ENCODE measurements around the gene DNAH14.

DNA sequence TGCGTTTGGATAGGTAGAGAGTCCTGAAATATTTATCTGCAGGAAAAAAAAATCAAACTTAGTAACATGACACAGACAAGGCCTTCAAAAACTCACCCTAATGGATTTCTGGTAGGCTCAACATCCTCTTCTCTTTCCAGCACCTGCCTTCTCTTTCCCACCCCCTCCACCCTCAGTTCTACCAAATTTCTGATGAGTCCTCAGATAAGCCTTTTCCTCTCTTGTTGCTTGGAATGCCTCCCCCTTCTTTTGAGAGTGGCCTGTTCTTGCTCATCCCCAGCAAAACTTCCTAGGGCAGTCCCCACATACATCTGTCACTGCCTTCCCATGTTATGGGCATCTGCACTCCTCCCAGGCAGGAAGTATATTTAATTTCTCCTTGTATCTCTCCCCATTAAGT, 506.0 kb downstream of the DNAH14 start:
- TF ChIP-seq, protein P1, sequence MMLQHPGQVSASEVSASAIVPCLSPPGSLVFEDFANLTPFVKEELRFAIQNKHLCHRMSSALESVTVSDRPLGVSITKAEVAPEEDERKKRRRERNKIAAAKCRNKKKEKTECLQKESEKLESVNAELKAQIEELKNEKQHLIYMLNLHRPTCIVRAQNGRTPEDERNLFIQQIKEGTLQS (IDR thresholded peaks at IDR 0.05; ENCODE audit: borderline replicate concordance, extremely low read depth, low read depth, low read length): no peak
- no peak for TF ChIP-seq NFYB (IDR thresholded peaks at IDR 0.05; ENCODE audit: insufficient read depth, low read depth, low read length)
- no peak for TF ChIP-seq RCOR1 (conservative IDR thresholded peaks at IDR 0.05; ENCODE audit: low read depth, low read length)
- TF ChIP-seq, protein P2, sequence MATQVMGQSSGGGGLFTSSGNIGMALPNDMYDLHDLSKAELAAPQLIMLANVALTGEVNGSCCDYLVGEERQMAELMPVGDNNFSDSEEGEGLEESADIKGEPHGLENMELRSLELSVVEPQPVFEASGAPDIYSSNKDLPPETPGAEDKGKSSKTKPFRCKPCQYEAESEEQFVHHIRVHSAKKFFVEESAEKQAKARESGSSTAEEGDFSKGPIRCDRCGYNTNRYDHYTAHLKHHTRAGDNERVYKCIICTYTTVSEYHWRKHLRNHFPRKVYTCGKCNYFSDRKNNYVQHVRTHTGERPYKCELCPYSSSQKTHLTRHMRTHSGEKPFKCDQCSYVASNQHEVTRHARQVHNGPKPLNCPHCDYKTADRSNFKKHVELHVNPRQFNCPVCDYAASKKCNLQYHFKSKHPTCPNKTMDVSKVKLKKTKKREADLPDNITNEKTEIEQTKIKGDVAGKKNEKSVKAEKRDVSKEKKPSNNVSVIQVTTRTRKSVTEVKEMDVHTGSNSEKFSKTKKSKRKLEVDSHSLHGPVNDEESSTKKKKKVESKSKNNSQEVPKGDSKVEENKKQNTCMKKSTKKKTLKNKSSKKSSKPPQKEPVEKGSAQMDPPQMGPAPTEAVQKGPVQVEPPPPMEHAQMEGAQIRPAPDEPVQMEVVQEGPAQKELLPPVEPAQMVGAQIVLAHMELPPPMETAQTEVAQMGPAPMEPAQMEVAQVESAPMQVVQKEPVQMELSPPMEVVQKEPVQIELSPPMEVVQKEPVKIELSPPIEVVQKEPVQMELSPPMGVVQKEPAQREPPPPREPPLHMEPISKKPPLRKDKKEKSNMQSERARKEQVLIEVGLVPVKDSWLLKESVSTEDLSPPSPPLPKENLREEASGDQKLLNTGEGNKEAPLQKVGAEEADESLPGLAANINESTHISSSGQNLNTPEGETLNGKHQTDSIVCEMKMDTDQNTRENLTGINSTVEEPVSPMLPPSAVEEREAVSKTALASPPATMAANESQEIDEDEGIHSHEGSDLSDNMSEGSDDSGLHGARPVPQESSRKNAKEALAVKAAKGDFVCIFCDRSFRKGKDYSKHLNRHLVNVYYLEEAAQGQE (IDR thresholded peaks at IDR 0.05; ENCODE audit: low read depth, low read length): no peak
- TF ChIP-seq, protein P3, sequence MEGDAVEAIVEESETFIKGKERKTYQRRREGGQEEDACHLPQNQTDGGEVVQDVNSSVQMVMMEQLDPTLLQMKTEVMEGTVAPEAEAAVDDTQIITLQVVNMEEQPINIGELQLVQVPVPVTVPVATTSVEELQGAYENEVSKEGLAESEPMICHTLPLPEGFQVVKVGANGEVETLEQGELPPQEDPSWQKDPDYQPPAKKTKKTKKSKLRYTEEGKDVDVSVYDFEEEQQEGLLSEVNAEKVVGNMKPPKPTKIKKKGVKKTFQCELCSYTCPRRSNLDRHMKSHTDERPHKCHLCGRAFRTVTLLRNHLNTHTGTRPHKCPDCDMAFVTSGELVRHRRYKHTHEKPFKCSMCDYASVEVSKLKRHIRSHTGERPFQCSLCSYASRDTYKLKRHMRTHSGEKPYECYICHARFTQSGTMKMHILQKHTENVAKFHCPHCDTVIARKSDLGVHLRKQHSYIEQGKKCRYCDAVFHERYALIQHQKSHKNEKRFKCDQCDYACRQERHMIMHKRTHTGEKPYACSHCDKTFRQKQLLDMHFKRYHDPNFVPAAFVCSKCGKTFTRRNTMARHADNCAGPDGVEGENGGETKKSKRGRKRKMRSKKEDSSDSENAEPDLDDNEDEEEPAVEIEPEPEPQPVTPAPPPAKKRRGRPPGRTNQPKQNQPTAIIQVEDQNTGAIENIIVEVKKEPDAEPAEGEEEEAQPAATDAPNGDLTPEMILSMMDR (IDR thresholded peaks at IDR 0.05 in 2 of 3, conservative IDR thresholded peaks at IDR 0.05 in 1 of 3; ENCODE audit: control insufficient read depth in 2 of 3, extremely low read depth in 1 of 3, insufficient read depth in 1 of 3, low read depth in 3 of 3, low read length in 3 of 3): no peak
- TF ChIP-seq BCL11A (IDR thresholded peaks at IDR 0.05; ENCODE audit: low read depth, low read length): no peak
- TF ChIP-seq ZSCAN29 (IDR thresholded peaks at IDR 0.05): no peak
- no peak for TF ChIP-seq TAF1 (IDR thresholded peaks at IDR 0.05; ENCODE audit: borderline replicate concordance, low read depth, low read length)
- TF ChIP-seq, protein P4, sequence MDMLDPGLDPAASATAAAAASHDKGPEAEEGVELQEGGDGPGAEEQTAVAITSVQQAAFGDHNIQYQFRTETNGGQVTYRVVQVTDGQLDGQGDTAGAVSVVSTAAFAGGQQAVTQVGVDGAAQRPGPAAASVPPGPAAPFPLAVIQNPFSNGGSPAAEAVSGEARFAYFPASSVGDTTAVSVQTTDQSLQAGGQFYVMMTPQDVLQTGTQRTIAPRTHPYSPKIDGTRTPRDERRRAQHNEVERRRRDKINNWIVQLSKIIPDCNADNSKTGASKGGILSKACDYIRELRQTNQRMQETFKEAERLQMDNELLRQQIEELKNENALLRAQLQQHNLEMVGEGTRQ (IDR thresholded peaks at IDR 0.05; ENCODE audit: borderline replicate concordance, low read depth, low read length): no peak
- TF ChIP-seq SP1 (IDR thresholded peaks at IDR 0.05; ENCODE audit: low read depth, low read length): no peak
- TF ChIP-seq, protein P5, sequence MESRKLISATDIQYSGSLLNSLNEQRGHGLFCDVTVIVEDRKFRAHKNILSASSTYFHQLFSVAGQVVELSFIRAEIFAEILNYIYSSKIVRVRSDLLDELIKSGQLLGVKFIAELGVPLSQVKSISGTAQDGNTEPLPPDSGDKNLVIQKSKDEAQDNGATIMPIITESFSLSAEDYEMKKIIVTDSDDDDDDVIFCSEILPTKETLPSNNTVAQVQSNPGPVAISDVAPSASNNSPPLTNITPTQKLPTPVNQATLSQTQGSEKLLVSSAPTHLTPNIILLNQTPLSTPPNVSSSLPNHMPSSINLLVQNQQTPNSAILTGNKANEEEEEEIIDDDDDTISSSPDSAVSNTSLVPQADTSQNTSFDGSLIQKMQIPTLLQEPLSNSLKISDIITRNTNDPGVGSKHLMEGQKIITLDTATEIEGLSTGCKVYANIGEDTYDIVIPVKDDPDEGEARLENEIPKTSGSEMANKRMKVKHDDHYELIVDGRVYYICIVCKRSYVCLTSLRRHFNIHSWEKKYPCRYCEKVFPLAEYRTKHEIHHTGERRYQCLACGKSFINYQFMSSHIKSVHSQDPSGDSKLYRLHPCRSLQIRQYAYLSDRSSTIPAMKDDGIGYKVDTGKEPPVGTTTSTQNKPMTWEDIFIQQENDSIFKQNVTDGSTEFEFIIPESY (IDR thresholded peaks at IDR 0.05): no peak
- TF ChIP-seq SIN3A (IDR thresholded peaks at IDR 0.05; ENCODE audit: low read depth, low read length): no peak

Measured in GM12878 (cell line).